GM18505 (cell line): ENCODE results near the gene PRKAR1B.

Experiments used
- ATAC-seq: cut with Tn5 transposase; IDR thresholded peaks from one replicate; pipeline ENCODE4 v1.9.1; 2021; ENCODE audit not compliant: unreplicated experiment
- POLR2A ChIP-seq: IDR thresholded peaks from 4 replicates; pipeline ENCODE4 v1.6.1; 2011; ENCODE audit warnings: borderline replicate concordance; ENCODE audit not compliant: insufficient read depth, insufficient read length; ENCODE audit errors: extremely low read depth

PRKAR1B gene

GRCh38 chr7:727104-727805, at the start of gene PRKAR1B:
PRKAR1B (minus strand) TSS chr7:727281; CDS start chr7:711505, 15,776 bp downstream.
- no peak for TF ChIP-seq POLR2A
- peak; percentile 38 for ATAC-seq

GRCh38 chr7:776381-776780, 49.3 kb upstream of the PRKAR1B start:
- no peak for TF ChIP-seq POLR2A
- ATAC-seq = no peak

GRCh38 chr7:774161-775109, 47.4 kb upstream of the PRKAR1B start:
- no peak for TF ChIP-seq POLR2A
- ATAC-seq = no peak

GRCh38 chr7:773622-773915, 46.5 kb upstream of the PRKAR1B start:
- no peak for ATAC-seq
- TF ChIP-seq POLR2A = no peak

- ATAC-seq = no peak
These were observed 46.0 kb upstream of the PRKAR1B start for GRCh38 chr7:772861-773621.

GRCh38 chr7:772392-772791, 45.3 kb upstream of the PRKAR1B start:
- TF ChIP-seq POLR2A = no peak
- ATAC-seq = no peak

More at GRCh38 chr7:772861-773621, 46.0 kb upstream of the PRKAR1B start:
- TF ChIP-seq POLR2A = no peak

- no peak for ATAC-seq
- no peak for TF ChIP-seq POLR2A
These were observed 44.9 kb upstream of the PRKAR1B start for GRCh38 chr7:772005-772294.

- no peak for ATAC-seq
- TF ChIP-seq POLR2A = no peak
These were observed 44.3 kb upstream of the PRKAR1B start for GRCh38 chr7:771234-772004.

GRCh38 chr7:770741-771166, 43.7 kb upstream of the PRKAR1B start:
- no peak for TF ChIP-seq POLR2A
- no peak for ATAC-seq

GRCh38 chr7:770336-770735, 43.3 kb upstream of the PRKAR1B start:
- TF ChIP-seq POLR2A = no peak
- no peak for ATAC-seq

- no peak for TF ChIP-seq POLR2A
- ATAC-seq = no peak
These were observed 41.9 kb upstream of the PRKAR1B start for GRCh38 chr7:768881-769504.

GRCh38 chr7:767941-768731, 41.1 kb upstream of the PRKAR1B start:
- no peak for TF ChIP-seq POLR2A
- ATAC-seq = no peak
